LNCAP (cell line): Measurements from ENCODE around the gene SERPINB2.

Experiments used
- TF ChIP-seq, protein P1 (sequence below): fragments of 450-650 bp; IDR thresholded peaks from 2 replicates; pipeline ENCODE4 v1.5.1; 2017; ENCODE audit warnings: mild to moderate bottlenecking

The SERPINB2 gene

DNA sequence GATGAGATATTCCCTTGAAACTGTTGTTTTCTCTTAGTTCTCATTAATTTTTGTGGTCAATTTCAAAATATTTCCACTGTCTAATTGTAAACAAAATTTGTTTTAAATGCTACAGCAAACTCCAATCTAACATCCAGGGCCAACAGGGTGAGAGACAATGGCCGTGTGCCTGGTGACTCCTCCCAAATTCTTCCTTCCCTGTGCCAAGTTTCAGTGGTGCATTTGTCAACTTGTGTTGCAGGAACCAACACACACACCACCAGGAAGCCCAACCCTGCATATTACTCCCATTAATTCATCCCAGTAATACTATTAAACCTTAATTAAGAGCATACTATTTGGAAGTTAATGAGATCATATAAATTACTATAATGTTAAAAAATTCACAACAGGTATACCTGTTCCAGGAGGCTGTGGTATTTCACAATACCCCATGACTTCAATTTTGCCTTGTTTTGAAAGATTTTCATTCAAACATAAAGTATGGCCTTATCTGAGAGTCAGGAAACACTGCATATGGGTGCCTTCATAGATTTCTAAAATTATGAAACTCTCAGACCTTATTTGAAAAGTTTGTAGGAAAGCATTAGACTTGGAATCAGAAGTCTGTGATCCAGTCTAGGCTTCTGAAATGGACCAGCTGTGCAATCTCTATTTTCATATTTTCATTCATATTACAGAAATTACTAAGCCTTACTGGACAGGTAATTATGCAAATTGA is 1.1 kb downstream of the SERPINB2 start:
- TF ChIP-seq, protein P1, sequence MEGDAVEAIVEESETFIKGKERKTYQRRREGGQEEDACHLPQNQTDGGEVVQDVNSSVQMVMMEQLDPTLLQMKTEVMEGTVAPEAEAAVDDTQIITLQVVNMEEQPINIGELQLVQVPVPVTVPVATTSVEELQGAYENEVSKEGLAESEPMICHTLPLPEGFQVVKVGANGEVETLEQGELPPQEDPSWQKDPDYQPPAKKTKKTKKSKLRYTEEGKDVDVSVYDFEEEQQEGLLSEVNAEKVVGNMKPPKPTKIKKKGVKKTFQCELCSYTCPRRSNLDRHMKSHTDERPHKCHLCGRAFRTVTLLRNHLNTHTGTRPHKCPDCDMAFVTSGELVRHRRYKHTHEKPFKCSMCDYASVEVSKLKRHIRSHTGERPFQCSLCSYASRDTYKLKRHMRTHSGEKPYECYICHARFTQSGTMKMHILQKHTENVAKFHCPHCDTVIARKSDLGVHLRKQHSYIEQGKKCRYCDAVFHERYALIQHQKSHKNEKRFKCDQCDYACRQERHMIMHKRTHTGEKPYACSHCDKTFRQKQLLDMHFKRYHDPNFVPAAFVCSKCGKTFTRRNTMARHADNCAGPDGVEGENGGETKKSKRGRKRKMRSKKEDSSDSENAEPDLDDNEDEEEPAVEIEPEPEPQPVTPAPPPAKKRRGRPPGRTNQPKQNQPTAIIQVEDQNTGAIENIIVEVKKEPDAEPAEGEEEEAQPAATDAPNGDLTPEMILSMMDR: no peak

DNA sequence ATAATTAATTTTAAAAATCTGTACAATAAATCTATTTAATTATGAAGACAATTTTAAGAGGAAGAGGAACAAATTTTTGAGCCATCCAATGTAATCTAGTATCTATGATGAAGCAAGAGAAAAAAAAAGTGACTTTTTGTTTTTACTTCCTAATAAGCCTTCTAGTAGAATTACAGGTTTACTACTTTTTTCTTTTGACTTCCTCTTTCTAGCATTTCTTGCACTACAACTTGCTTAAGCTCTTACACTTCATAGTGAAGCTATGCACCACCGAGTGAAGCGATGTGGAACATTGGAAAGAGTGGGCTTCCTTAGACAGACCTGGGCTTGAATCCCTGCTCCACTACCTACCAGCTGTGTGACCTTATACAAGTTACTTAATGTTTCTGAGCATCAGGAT is 2.1 kb downstream of the SERPINB2 start:
- TF ChIP-seq, protein P1: no peak

DNA sequence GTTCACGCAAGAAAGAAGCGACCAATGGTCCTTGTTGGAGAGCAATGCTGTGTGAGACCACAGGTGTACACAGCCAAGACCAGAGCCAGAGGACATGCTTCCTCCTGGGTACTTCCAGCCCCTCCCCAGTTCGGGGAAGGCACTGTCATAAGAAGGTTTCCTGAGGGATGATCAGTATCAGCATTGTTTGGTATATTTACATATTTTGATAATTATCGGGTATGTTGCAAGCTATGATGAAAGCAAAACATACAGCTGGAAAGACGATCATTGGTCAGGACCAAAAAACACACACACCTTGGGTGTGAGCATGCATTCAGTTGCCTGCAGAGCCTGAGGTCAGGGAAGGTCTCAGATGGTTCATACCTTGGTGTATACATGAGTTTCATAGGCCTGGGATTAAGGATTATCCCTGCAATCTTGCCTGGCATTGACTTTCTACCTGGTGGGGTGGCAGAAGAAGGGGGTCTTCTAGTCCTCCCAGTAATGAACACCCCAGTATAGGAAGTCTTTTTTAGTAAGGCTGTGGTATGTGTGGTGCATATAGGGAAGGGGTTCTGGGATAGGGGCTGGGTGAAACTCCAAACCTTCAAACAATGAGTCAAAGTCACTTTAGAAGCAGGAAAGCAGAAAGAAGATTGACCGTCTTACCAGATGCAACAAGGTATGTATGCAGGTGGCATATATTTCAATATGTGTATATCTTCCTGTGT is 2.9 kb downstream of the SERPINB2 start:
- TF ChIP-seq, protein P1: no peak

DNA sequence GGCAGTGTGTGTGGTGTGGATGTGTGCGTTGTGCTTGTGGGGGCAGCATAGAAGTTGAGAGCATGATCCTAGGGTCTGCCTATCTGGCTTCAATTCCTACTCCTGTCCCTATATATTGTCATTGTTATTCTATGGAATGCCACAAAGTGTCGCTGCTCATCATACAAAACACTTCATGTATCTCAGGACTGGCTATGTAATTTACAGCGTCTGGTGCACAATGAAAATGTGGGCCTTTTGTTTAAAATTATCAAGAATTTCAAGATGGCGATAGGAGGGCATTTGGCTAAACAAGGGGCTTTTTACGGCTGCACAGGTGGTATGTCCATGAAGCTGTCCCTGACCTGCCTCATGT is 3.4 kb downstream of the SERPINB2 start:
- TF ChIP-seq, protein P1: peak; percentile 48; the same call in 1 of the 2 replicates

DNA sequence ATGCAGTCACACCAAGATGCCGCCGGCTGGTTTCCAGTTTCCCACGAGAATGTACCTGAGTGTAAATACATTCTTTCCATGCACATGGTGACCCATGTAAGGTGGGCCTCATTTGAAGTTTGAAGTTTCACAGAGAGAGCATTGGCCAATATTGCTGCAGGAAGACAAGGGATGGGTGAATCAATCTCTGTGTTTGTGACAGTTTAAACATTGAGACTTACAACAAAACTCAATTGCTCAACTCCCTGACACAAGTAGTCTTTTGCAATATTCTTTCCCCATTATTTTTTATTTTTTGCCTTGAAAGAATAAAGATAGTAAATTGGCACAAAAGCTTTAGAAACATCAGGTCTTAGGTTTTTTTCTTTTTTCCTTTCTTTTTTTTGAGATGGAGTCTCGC is 5.1 kb downstream of the SERPINB2 start:
- TF ChIP-seq, protein P1: no peak

DNA sequence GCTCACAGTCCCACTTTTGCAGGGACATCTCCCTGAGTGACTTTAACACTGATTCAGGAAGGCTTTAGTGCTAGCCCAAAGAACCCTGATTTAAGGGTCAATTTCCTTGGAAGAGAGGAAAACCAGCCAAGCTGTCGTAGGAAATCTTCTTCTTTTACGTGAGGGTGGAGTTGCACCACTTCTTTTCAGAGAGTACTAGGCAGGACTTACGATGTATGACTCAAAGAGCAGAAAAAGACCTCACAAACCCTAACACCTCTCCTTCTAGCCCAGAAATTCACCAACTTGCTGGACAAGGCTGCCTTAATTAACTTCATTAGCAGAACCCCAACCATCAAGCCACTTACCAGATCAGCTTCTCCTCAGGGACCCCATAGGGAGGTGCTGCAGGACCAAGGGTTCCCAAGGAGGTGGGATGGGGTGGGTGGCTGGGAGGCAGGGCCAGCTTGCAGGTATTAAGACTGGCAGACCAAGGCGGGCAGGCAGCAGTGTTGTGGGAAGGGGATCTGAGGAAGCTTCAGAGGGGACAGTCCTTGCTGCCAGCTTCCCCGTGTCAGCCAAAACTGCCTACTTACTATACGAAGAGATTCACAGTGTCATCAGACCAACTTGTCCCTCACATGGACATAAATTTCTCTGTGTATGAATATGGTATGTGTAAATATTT is 6.7 kb downstream of the SERPINB2 start:
- TF ChIP-seq, protein P1: no peak

DNA sequence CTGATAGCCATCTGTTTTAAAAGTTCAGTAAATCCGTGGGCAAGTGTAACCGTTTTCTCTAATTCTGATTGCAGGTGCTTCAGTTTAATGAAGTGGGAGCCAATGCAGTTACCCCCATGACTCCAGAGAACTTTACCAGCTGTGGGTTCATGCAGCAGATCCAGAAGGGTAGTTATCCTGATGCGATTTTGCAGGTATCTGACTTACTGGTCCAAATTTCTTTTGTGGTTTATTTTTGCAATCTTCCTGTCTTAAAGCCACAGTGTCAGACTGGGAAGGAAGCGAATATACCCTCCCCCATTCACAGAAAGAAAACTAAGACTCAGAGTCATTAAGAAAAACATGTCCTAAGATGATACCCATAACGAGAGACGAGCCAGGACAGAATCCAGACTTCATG is 7.7 kb downstream of the SERPINB2 start:
- TF ChIP-seq, protein P1: no peak
